GM18870 (cell line): ENCODE measurements around the gene DCDC2C.

ENCODE experiments used
- ATAC-seq: cut with Tn5 transposase; IDR thresholded peaks from one replicate; pipeline ENCODE4 v1.9.1; 2021; ENCODE audit warnings: moderate library complexity; ENCODE audit not compliant: unreplicated experiment

DCDC2C gene

DNA sequence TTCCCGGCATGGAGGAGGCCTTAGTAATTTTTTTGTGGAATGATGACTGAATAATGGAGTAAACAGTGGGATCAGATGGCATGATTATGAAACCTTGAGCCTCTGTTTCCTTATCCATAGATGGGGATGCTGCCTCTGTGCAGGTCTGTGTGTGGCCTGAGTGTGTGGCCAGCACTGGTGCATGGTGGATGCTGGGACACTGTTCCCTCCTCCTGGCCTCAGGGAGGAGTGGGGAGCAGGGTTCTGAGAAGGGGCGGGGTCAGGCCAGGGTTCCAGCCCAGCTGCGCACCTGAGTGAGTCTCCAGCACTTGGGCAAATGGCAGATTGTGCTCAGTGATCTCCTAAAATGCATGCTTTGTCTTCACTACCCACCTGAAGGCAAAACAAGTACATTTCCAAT lies 66.4 kb downstream of the DCDC2C start:
- no peak for ATAC-seq

DNA sequence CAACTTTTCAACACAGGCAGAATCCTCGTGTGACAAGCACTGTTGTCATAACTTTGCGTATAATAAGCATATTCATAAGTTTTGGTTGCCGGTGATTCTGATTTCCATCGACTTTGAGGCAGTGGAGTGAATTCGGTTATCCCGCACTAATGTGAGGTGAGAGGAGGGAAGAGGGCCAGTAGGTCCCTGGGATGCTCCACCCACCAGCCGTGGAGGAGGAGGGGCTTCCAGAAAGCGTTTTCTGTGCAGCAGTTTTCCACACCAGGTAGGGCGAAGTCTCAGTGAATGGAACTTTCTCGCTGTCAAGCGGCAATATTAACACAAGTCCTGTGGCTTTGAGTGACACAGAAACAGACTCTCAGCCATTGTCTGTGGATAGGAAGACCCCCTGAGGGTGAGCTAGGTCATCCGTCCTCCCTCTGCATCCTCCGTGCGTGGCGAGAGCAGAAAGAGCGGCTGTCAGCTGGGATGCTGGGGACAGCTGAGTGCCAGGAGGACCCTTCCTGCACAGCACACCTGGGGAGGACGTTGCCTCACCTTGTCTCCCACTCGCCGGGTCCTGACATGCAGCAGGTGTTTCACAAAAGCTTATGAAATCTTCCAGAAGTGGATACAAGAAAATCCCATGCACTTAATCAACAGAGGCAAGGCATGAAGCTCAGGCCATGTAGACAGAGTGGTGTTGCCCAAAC lies 67.5 kb downstream of the DCDC2C start:
- no peak for ATAC-seq

DNA sequence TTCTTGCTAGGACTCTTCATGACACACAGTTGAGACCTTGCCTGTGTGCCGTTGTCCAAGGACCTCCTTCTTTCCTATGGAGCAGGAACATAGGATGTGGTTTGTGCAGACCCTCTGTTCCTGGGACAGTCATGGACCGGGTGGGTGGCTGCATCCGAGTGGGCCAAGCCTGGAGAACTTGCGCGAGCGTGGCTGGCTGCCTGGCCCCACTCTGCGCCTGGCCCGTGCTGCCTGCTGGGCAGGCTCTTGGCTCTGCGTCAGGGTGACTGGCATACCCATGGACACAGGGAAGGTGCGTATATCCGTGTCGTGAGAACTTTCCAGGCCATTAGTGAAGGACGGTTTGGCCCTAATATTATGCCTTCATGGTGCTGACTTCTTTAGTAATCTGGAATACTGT lies 68.2 kb downstream of the DCDC2C start:
- ATAC-seq, result no peak

DNA sequence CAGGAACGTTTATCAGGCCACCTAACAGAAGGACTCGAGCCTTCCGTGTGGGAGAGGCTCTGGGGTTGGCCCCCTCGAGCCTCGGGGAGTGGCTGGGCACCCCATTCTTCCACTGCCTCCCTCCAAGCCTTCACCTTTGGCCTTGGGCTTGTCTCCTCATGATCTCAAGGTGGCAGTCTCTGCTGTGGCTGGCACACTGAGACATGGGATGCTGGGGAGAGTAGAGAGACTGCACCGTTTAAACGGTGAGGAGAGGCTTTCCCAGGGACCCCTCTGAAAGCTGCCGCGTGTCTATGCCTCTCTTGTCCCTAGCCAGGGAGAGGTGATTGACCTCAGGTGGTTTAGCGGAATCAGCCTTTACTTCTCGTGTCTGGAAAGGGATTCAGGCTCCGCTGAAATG lies 71.0 kb downstream of the DCDC2C start:
- no peak for ATAC-seq

DNA sequence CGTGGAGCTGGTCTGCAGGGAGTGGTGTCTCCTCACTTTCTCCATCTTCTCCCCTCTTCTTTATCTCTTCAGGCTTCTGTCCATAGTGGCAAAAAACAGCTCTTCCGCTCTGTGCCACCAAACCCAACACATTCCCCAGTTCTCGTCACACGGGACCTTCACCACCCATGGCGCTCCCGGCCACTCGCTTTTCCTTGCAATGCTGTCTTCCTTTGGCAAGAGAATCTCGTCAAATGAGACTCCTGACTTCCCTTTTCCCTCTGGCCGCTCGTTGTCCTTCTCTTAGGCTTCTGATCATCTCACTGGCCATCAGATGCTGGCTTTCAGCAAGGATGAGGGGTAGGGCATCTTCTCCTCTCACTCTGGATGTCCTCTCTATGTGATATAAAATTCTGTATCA lies 72.9 kb downstream of the DCDC2C start:
- no peak for ATAC-seq

DNA sequence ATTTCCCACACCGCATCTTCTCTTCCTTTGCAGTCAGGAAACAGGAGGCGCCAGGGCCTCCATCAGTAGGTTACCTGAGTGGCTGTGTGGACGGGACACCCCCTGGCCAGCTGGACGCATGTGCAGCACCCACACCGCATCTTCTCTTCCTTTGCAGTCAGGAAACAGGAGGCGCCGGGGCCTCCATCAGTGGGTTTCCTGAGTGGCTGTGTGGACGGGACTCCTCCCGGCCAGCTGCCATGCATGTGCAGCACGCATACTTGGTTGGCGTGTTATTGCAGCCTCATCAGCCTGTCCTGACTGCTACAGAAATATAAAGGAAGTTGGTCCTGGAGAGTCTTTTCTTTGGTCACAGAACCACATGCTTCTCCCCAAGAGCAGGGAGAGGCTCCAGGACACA lies 74.6 kb downstream of the DCDC2C start:
- no peak for ATAC-seq

DNA sequence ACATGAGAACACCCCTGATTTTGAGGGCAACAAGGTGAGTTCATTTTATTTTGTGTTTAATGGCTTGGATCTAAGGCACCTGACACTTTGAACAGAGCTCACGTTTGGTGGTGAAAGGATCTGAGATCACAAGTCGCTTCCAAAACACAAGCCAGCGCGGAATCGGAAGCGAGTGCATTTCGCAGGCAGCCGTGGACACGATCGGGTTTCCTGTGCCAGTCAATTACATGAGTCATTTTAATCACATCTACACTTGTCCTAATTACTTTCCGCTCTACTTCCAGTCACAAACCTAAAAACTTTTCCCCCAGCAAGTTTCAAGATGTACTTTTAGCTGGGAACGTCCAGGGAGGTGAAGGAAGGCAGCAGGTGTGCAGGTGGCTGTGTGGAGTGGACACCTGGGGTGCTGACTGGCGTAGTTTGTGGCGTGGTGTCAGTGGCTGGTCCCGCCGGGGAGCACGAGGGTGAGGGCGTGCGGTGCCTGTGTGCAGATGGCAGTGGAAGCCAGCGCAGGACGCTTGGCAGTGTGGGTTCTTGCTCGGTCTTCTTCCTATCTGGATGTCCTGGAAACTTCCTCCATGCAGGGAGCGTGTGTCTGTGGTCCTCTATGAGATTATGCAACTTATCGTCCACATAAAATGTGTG lies 75.6 kb downstream of the DCDC2C start:
- no peak for ATAC-seq

DNA sequence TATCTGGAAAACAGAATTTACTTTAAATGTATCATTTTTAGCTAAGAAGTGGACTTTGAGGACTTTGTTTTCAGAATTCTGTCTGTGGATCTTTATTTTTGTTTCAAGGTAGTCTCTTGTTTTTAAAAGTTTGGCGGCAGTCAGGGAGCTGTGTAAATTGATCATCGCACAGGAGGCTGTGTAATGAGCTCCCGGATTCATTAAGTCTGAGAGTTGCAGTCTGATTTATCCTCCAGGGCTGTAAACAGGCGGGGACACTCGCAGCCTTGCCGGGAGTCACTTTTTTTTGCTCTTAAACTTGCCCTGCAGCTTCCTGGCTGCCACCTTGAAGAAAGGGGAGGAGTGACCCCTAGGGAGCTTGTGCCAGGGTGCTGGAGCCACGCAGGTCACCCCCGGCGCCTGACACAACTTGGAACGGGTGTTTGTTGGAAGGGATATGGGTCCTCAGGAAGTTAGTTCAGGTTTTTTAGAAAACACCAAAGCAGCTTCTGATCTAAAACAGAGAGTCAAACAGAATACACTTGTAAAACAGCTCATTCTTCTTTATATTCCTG lies 76.2 kb downstream of the DCDC2C start:
- ATAC-seq, result no peak

DNA sequence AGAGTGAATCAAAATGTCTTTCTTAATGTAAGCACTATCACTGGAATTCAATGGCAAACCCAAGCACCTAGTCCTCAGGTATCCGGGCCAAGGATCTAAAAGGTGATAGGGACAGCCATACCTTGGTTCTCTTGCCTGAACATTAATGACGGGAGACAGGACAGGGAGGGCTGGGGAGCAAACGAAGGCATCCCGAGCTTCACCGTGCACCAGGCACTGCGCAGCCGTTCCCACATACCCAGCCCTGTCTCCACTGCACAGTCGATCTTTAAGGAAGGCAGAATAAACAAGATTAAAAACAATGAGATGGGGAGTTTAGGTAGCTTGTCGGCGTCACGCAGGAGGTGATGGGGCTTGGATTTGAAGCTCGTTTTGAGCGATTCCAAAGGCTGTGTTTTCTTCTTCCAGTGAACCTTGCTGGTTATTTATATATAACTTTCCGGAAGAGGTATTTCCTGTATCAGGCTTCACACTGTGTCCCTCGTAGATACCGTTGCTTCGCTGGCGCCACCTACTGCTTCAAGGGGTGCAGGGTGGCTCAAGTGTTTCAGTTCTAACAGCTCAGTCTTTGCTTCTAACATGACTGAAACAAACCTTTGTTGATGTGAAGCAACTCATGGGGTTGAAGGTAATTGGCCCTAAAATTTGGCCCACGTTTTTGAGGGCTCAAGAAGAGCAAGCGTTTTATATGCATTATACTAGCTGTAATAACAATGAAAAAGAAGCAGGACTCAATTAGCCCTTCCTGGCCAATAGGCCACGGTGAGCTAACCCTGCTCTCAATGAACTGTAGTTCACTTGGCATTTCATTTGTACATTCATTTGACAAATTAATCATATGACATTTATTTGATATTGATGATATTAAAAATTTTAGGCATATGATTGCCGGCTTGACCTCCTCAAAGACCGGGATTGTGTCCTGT lies 77.4 kb downstream of the DCDC2C start:
- peak; percentile 98 for ATAC-seq

DNA sequence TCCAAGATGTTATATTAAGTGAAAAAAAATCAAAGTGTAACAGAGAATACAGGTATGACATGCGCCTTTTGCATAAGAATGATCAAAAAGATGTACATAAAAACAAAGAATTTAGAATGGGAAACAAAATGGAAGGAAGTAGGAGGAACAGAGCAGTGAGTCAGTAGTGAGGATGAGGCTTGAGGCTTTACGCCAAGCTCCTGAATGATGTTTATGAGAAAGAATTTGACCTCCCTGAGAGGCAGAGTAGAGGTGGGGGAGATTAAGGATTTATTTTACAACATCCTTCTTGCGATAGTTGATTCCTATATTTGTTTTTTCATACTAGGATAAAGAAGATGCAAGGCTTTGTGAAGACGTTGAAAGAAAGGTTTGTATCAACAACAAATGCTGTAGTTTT lies 81.4 kb downstream of the DCDC2C start:
- no peak for ATAC-seq

DNA sequence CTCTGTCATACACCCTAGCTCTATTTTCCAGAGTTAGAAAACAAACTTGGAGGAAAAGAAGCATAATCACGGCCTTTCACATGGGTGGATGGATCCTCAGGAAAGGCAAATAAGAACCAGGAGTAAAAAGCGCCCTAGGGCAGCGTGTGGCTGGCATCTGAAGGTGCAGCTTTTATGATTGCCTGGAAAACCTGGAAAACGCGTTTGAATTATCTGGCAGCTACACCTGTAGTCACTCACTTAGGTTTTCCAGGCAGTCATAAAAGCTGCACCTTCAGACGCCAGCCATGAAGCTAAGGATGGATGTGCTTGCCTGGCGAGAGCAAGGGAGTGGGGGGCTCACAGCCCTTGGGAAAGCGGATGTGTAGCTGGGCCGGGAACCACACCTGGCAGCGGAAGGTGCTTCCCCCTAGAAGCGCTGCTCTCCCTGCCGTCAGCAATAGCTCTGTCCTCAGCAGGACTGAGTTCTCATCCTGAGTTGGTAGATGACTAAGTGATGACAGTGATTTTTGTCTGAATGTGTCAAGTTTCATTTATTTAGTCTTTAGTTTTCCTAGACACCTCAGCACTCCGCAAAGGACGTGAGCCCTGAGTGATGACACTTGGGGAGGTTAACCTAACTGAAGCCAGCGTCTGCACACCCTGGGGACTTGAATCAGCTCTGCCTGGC lies 82.0 kb downstream of the DCDC2C start:
- ATAC-seq, result no peak

DNA sequence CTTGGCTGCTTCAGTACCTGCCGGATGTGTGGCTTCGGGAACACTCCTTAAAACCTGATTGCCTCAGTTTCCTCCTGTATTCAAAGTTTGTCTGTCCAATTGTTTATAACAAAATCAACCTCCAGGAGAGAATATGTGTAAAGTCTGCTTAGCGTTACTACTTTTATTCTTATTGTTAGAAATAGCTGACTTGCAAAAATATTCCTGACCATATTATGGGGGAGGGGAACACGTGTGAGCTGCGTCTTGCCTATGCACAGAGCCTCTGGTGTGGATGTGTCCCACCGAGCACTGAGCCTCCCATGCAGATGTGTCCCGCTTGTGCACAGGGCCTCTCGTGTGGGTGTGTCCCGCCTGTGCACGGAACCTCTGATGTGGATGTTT lies 82.5 kb downstream of the DCDC2C start:
- no peak for ATAC-seq

DNA sequence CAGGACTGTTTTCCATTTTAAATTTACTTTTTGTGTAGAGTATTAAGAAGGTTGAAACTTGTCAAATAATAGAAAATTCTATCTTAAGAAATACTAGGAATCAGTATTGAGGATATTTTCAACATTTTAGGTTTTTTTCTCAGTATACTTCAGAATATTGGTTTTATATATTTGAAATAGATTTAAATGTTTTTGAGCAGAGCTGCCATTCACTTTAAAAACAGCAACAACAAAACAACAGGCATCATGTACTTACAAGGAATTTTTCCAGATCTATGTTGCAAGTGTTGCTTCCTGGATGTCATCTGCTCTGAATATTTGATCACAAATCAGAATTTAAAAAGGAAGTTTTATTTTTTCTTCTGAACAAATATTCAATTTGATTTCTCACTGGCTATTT lies 84.4 kb downstream of the DCDC2C start:
- no peak for ATAC-seq

DNA sequence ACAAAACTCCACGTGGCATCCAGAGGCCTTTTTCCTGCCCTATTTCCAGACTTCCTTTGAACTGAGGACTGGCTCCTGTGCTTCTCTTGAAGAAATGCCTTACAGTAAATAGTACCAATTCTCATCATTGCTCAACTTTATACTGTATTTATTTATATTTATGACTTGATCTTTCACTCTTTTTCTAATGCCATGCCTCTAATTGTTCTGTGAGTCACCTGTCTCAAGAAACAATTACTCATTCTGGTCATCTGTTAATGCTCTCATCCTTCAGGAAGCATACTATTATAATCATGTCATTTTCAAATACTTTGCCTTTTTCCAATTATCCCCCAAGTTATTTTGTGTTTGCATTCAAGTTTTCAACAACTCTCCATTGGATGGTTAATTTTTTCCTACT lies 85.9 kb downstream of the DCDC2C start:
- ATAC-seq, result no peak

DNA sequence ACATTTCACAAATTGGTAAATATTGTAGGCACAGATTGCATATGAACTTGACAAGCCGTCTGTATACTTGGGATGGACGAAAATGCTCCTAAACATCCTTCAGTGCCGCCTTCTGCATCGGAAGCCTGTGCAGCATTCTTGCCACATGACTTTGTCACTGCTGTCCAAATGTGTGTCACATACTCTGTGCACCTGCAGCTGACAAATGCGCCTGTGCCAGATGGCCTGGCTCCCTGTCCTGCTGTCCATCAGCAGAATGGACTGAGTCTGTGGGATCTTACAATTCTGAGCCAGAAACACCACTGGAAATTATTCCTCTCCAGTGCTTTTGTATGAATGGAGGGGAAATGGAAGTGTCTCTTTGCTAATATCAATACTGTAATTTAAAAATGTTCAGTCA lies 89.9 kb downstream of the DCDC2C start:
- ATAC-seq, result no peak

DNA sequence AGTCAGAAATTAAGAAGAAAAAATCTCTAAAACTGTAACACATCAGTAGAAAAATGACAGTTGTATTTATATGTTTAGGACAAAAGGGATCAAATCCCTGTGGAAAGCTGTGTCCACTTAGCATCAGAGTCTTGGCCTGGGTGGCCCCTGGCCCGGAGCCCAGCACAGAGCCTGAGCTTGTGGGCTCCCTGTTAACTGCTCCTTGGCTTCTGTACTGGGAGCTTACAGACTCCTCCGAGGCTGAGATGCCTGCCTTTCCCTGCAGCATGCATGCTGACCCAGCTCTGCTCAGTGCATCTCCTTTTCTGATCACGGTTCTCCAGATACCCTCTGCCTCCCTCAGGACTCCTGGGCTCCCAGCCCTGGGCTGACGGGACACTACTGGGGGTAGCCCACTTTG lies 98.1 kb downstream of the DCDC2C start:
- ATAC-seq, result no peak

DNA sequence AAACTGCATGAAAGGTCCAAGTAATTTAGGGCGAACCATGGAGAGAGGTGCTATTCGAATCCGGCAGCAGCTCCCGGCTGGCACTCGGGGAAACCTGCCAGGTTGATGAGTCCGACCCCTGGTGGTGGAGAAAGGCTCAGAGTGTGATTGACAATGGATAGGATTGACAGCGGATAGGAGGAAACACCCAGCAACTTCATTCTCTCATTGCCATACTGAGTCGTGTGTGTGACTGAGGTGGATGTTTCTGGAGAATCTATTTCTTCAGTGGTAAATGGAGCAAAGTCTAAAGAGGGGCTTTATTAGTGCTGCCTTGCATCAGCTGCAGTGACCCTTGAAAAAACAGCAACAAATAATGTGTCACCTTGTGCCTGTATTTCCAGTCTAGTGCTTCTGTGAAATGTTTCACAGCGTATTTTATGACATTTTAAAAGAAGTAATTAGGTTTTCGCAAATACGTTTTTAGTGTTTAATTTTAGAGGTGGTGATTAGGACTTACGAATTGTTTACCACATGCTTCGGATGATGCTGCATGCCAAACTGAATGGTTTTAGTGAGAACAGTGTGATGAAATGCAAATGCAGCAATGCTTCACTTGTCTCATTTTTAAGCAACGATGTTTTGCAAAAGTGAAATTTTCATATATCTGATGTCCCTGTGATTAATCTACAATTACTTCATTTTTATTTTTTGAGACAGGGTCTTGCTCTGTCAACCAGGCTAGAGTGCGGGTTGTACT lies 102.0 kb downstream of the DCDC2C start:
- no peak for ATAC-seq

DNA sequence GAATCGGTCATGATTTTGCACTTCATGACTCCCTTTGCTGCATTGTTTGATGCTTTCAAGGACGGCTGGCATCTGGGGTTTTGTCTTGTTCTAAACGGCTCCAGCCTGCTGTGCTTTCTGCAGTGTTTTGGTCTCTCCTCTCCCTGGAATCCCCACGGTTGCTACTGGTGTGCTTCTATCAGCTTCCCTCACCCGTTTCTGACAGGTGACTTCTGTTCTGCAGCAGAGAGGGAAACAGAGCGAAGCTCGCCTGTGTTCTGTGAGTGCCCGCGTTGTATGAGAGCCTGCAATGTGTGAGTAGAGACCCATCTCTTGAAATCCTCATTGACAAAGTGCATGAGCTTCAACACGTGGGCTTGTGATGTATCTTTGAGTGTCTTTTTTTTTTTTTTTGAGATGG lies 102.8 kb downstream of the DCDC2C start:
- ATAC-seq, result no peak

DNA sequence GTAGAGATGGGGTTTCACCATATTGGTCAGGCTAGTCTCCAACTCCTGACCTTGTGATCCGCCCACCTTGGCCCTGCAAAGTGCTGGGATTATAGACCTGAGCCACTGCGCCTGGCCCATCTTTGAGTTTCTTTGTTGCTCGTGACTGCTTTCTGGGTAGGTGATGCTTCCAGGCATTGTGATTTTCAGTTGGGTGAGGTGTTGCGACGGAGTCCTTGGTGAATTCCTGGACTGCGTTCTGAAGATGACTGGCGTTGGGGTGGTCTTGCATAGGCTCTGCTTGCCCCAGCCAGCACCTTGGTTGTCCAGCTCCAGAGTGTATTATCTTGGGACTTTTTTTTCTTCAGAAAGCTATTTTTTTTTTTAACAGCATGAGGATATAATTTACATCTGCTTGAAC lies 103.4 kb downstream of the DCDC2C start:
- no peak for ATAC-seq

DNA sequence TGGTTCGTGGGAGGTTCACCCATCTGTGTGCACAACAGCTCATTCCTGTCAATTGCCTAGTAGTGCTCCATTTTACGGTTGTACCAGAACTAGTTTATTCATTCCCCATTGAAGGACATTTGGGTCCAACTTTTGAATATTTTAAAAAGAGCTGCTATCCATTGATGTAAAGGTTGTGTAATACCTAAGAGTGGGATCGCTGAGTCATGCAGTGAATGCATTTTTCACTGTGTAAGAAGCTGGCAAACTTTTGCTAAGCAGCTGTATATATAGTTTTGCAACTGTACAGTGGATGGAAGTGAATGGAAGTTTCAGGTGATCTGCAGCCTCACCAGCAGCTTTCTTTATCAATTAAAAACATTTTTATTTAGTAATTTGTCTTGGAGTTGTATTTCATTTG lies 104.5 kb downstream of the DCDC2C start:
- no peak for ATAC-seq
